Panc1 (cell line): ENCODE measurements around the gene PEX5. TPM values are rescaled to one million over a fixed set of nuclear protein-coding genes. Genes with fewer than 3 reads are reported as not detected.
"Not testable (repeated sequence)": the region's sequence is repeated elsewhere in the genome, so short reads cannot be mapped to it uniquely, and the experiment has no call there.

Source experiments
- ATAC-seq: fragments of 200-7000 bp; cut with Tn5 transposase; 2 replicates; pipeline ENCODE4 v1.9.1; 2020; ENCODE audit warnings: mild to moderate bottlenecking, moderate library complexity
- BruUV-seq: library from RNA; stranded (reverse); fragments of 400-500 nt; replicated peaks from 2 replicates; lab custom pipeline; 2021; lab: Mats Ljungman, UMichigan
- CTCF ChIA-PET: fragments of 300-600 bp; sonication (Branson Sonifier 250); formaldehyde crosslinking; loops from one replicate; lab custom pipeline; 2022; ENCODE audit warnings: antibody characterized with exemption; lab: Charles Lee
- POLR2A ChIA-PET: fragments of 300-600 bp; sonication (Branson Sonifier 250); formaldehyde crosslinking; loops from one replicate; lab custom pipeline; 2022; ENCODE audit warnings: antibody characterized with exemption; lab: Charles Lee
- DNase-seq: peaks from one replicate; pipeline ENCODE4 v3.0.0-alpha.2; 2010; ENCODE audit warnings: low read depth, low spot score
- H3K27ac ChIP-seq: 2 replicates; pipeline ENCODE4 v1.5.1; 2011; ENCODE audit warnings: mild to moderate bottlenecking, low read length, inconsistent platforms
- H3K27me3 ChIP-seq: fragments of 200-500 bp; sonication (Bioruptor generic); 2 replicates; pipeline ENCODE4 v1.6.0; 2014; ENCODE audit warnings: low read length, inconsistent platforms; ENCODE audit not compliant: control insufficient read depth, insufficient read depth
- H3K36me3 ChIP-seq: fragments of 200-500 bp; sonication (Bioruptor generic); 2 replicates; pipeline ENCODE4 v1.5.1; 2014; ENCODE audit warnings: inconsistent platforms, mild to moderate bottlenecking, low read length, moderate library complexity; ENCODE audit not compliant: control insufficient read depth, insufficient read depth
- H3K4me1 ChIP-seq: 2 replicates; pipeline ENCODE4 v1.5.1; 2011; ENCODE audit warnings: inconsistent platforms, mild to moderate bottlenecking, low read length, moderate library complexity; ENCODE audit not compliant: control insufficient read depth, insufficient read depth
- H3K4me3 ChIP-seq, 2 experiments: 2 replicates each; pipeline ENCODE4 v1.5.1; 2011 to 2012; ENCODE audit warnings: low read depth in 2 of 2, low read length in 2 of 2, mild to moderate bottlenecking in 2 of 2, inconsistent platforms in 1 of 2, moderate library complexity in 1 of 2
- H3K9me3 ChIP-seq: fragments of 200-500 bp; sonication (Bioruptor generic); 2 replicates; pipeline ENCODE4 v1.5.1; 2014; ENCODE audit warnings: low read depth, mild to moderate bottlenecking, inconsistent platforms, low read length, moderate library complexity; ENCODE audit not compliant: control insufficient read depth, insufficient read depth
- POLR2AphosphoS5 ChIP-seq: IDR thresholded peaks from 2 replicates; pipeline ENCODE4 v1.6.1; 2012; ENCODE audit warnings: mild to moderate bottlenecking, low read depth, low read length, moderate library complexity
- SIN3A ChIP-seq: IDR thresholded peaks from 2 replicates; pipeline ENCODE4 v1.6.1; 2012; ENCODE audit warnings: low read depth, mild to moderate bottlenecking, low read length, moderate library complexity, borderline replicate concordance; ENCODE audit not compliant: insufficient read depth
- TCF7L2 ChIP-seq: IDR thresholded peaks from 2 replicates; pipeline ENCODE4 v1.6.1; 2011; ENCODE audit warnings: mild to moderate bottlenecking, low read depth, low read length, inconsistent platforms
- in situ Hi-C: cut with HindIII; loops from 2 replicates; pipeline ENCODE4 v1.10.0; 2016; ENCODE audit warnings: low sequenced_read_pairs, low pct_unique_long_range_greater_than_20kb
- intact Hi-C: fragments of 100-400 bp; cut with micrococcal nuclease; formaldehyde crosslinking; loops from one replicate; pipeline ENCODE4 v1.10.0; 2022; ENCODE audit not compliant: unreplicated experiment
- total RNA-seq: library from RNA; stranded (reverse); gene quantifications from one replicate; pipeline ENCODE4 v1.2.1, GENCODE V29; 2021; ENCODE audit not compliant: unreplicated experiment
- TF ChIP-seq, protein P1 (sequence below): fragments of 450-650 bp; IDR thresholded peaks from 2 replicates; pipeline ENCODE4 v1.5.1; 2017; ENCODE audit warnings: mild to moderate bottlenecking
- TF ChIP-seq, protein P2 (sequence below), 2 experiments: IDR thresholded peaks; 2 replicates each; pipeline ENCODE4 v1.6.1; 2011 to 2012; ENCODE audit warnings: low read depth in 2 of 2, control low read depth in 1 of 2, low read length in 1 of 2, mild to moderate bottlenecking in 1 of 2, moderate library complexity in 1 of 2; ENCODE audit not compliant: insufficient read depth in 1 of 2

PEX5 gene
- total RNA-seq, 1 experiment from 2014 or later = 26.9 TPM

DNA sequence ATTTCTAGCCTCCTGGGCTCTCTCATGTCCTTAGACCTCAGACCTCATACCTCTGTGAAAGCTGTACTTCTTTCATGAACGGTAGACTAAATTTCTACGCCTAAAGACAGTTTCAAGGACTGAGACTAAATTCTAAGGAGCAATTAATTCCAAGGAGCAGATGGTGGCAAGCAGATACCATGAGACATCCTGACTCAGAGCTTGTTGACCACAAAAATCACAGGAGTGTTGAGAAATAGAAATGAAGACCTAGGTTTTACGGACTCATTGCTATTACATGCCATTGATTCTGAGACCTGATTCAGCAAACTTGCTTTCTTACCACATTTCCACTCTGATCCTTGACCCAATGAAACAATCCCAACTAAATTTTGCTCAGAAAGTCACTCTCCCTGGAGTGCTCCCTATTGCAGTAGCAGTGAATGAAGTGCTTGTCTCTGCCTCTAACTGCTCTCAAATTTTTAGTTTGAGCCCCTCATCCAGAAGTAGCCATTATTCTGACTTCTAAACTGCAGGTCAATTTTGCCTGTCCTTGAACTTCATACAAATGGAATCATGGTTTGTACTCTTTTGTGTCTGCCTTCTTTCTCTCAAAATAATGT, 52.0 kb downstream of the PEX5 start:
- POLR2A ChIA-PET = no interaction called here
- no TSS peak for BruUV-seq
- CTCF ChIA-PET = no interaction called here
- intact Hi-C loops (no loop called here), in situ Hi-C loops (no loop called here)
- ATAC-seq (no peak), DNase-seq (no peak)
- Histone ChIP-seq H3K27ac (no peak overlapping the region), H3K4me1 (no peaks in the 10 kb centered on the region), H3K27me3 (no peaks in the 10 kb centered on the region), H3K36me3 (no peaks in the 10 kb centered on the region), H3K9me3 (no peaks in the 10 kb centered on the region), H3K4me3 (no peak overlapping the region)
- TF ChIP-seq, protein P1, sequence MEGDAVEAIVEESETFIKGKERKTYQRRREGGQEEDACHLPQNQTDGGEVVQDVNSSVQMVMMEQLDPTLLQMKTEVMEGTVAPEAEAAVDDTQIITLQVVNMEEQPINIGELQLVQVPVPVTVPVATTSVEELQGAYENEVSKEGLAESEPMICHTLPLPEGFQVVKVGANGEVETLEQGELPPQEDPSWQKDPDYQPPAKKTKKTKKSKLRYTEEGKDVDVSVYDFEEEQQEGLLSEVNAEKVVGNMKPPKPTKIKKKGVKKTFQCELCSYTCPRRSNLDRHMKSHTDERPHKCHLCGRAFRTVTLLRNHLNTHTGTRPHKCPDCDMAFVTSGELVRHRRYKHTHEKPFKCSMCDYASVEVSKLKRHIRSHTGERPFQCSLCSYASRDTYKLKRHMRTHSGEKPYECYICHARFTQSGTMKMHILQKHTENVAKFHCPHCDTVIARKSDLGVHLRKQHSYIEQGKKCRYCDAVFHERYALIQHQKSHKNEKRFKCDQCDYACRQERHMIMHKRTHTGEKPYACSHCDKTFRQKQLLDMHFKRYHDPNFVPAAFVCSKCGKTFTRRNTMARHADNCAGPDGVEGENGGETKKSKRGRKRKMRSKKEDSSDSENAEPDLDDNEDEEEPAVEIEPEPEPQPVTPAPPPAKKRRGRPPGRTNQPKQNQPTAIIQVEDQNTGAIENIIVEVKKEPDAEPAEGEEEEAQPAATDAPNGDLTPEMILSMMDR = no peak
- no peak for TF ChIP-seq POLR2AphosphoS5
- TF ChIP-seq, protein P2, sequence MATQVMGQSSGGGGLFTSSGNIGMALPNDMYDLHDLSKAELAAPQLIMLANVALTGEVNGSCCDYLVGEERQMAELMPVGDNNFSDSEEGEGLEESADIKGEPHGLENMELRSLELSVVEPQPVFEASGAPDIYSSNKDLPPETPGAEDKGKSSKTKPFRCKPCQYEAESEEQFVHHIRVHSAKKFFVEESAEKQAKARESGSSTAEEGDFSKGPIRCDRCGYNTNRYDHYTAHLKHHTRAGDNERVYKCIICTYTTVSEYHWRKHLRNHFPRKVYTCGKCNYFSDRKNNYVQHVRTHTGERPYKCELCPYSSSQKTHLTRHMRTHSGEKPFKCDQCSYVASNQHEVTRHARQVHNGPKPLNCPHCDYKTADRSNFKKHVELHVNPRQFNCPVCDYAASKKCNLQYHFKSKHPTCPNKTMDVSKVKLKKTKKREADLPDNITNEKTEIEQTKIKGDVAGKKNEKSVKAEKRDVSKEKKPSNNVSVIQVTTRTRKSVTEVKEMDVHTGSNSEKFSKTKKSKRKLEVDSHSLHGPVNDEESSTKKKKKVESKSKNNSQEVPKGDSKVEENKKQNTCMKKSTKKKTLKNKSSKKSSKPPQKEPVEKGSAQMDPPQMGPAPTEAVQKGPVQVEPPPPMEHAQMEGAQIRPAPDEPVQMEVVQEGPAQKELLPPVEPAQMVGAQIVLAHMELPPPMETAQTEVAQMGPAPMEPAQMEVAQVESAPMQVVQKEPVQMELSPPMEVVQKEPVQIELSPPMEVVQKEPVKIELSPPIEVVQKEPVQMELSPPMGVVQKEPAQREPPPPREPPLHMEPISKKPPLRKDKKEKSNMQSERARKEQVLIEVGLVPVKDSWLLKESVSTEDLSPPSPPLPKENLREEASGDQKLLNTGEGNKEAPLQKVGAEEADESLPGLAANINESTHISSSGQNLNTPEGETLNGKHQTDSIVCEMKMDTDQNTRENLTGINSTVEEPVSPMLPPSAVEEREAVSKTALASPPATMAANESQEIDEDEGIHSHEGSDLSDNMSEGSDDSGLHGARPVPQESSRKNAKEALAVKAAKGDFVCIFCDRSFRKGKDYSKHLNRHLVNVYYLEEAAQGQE (IDR thresholded peaks at IDR 0.05; ENCODE audit: insufficient read depth in 1 of 2, low read depth in 2 of 2, low read length in 1 of 2) = no peak
- TF ChIP-seq TCF7L2 = no peak
- no peak for TF ChIP-seq SIN3A

DNA sequence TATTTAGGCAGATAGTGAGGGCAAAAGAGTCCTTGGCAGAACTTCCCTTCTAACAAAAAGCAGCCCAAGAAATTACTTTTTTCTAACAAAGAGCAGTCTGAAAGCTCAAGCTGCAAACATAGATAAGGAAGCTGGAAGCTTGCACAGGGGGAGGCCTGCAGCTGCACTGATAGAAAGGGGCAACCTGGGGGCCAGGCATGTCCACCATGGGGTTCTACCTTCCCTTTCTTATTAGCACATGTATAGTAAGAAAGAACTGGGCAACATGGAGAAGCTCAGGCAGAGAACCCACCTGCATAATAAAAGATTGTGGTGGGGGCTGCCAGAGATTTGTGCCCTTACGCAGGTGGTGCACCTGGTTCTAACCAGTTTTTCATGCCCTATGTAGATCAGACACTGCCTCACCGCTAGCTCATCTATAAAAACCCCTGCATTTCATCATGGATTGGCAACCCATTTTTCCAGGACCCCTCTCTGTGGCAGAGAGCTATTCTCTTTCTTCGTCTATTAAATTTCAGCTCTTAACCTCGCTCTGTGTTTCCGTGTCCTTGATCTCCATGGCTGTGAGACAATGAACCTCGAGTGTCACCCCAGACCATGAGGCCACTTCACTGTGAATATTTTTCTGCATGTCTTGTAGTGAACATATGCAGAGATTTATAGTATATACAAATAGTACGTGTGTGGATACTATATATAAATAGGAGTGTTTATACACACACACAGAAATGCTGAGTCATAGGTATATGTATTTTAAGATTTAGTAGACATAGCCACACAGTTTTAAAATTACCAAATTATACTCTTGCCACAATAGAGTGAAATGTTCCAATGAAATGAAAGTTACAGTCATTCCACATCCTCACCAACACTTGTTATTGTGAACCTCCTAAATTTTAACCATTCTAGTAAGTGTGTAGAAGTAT, 53.0 kb downstream of the PEX5 start:
- in situ Hi-C loops (no loop called here), intact Hi-C loops (no loop called here)
- Histone ChIP-seq H3K36me3 (no peaks in the 10 kb centered on the region), H3K4me1 (no peaks in the 10 kb centered on the region), H3K27me3 (no peaks in the 10 kb centered on the region), H3K27ac (no peak overlapping the region), H3K4me3 (no peak overlapping the region), H3K9me3 (no peaks in the 10 kb centered on the region)
- TF ChIP-seq POLR2AphosphoS5 = no peak
- POLR2A ChIA-PET = no interaction called here
- ATAC-seq (no peak), DNase-seq (no peak)
- BruUV-seq = no TSS peak
- CTCF ChIA-PET = no interaction called here

DNA sequence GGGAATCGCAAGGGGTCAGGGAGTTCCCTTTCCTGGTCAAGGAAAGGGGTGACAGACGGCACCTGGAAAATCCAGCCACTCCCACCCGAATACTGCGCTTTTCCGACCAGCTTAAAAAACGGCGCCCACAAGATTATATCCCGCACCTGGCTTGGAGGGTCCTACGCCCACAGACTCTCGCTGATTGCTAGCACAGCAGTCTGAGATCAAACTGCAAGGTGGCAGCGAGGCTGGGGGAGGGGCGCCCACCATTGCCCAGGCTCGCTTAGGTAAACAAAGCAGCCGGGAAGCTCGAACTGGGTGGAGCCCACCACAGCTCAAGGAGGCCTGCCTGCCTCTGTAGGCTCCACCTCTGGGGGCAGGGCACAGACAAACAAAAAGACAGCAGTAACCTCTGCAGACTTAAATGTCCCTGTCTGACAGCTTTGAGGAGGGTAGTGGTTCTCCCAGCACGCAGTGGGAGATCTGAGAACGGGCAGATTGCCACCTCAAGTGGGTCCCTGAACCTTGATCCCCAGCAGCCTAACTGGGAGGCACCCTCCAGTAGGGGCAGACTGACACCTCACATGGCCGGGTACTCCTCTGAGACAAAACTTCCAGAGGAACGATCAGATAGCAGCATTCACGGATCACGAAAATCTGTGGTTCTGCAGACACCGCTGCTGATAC, 62.0 kb downstream of the PEX5 start:
- H3K4me1 ChIP-seq, ATAC-seq, H3K27me3 ChIP-seq, H3K4me3 ChIP-seq, DNase-seq, CTCF ChIA-PET, H3K36me3 ChIP-seq, H3K9me3 ChIP-seq, intact Hi-C loops, POLR2A ChIA-PET, in situ Hi-C loops, BruUV-seq, H3K27ac ChIP-seq: not testable (repeated sequence)
